ENCODE data around the gene RALB.
"Not testable (repeated sequence)": the region's sequence is repeated elsewhere in the genome, so short reads cannot be mapped to it uniquely, and the experiment has no call there.

RALB gene

DNA sequence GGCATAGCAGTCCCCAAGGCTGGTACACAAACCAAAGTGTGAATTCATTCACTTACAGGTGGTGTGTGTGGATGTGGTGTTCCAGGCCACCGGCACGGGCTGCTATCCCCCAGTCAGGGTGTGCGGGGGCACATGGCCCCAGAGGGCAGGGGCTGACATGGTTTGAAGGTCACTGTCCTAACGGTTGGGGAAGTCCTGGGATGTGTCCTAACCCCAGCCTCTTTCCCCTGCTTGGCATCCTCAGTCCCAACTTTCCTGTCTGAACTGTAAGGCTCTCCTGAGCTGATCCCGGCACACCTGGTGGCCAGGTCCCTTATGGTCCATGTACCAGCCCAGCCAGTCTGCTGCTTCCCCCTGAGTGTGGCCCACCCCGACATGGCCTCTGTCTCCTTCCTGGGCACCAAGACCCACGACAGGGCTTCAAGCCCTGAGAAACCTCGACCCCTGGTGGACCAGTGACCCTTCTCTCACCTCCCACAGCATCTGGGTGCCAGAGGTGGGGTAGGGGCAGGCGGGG is 27.0 kb upstream of the RALB start:
- no peak for DNase-seq

GRCh38 chr2:120226316-120226715 is 26.3 kb upstream of the RALB start:
- DNase-seq: no peak

DNA sequence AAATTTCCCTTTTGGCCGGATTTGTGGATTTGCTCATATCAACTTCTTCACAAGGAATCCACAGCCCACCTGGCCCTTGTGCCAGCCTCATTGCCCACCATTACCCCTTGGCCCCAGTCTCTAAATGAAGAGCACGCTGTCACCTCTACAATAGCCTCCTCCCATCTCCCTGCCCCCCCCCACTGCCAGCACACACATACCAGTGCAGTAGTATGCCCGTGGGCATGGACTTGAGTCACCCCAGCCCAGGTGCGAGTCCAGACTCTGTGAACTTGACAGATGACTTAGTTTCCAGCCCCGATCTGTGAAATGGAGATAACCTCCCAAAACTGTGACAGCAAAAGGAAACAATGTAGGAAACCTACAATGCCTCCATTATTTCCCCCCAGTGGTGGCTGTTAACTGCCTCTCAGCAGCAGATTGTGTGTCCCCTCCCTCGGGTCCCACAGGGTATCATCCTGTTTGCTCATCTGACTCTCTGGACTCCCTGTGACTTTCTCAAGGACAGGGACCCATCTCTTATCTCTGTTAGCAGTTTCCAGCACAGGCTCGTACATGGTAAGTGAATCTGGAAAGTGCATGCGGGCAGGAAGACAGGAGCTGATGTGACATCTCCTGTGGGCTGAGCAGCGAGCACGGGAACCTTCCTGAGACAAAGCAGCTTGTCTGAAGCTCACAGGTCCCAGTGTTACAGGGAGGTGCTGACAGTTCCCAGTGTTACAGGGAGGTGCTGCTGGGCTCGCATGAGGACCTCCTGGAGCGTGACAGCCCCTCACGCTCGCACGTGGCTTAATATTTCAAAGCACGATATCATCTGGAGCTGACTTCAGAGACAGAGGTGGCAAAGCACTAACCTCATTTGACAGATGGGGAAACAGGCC is 25.3 kb upstream of the RALB start:
- no peak for DNase-seq

DNA sequence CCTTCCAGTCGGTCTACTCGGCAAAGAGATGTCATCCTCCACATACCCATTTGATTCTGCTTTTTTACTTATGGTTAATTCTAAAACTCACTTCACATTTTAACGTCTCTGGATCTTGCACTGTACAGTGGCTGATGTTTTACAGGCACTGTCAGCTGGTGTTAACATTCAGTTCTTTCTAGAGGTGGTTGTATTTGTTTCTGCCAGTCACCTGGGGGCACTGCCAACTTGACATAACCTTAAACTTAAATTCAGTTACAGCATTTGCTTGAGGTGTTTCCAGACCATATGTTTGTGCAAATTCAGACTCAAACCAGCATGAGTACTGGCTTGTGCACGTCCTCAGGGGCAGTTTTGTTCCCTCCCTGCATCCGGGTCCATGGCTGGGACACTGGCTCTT is 24.1 kb upstream of the RALB start:
- DNase-seq: no peak

GRCh38 chr2:120229341-120229740 is 23.3 kb upstream of the RALB start:
- DNase-seq: no peak

- no peak for DNase-seq
Observed at GRCh38 chr2:120230515-120231471, 21.9 kb upstream of the RALB start.

GRCh38 chr2:120231564-120231973 is 21.1 kb upstream of the RALB start:
- no peak for DNase-seq

GRCh38 chr2:120231974-120232635 is 20.5 kb upstream of the RALB start:
- no peak for DNase-seq

DNA sequence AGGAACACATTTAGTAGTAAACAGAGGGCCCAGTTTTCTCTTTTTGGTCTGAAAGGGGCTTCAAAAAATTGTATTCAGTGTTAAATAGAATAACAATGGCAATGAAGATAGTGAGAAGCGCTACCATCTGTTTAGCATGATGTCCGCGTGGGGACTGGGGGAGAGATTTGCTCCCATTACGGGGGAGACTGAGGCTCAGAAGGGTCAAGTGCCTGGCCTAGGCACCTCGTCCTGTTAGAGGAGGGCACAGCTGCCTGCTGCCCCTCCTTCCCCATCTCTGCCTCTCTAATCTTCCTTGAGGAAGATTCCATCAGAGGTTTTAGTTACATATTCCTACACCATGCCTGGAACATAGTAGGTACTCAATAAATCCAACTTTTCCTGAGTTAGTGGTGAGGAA is 19.4 kb upstream of the RALB start:
- no peak for DNase-seq

GRCh38 chr2:120235158-120235557 is 17.5 kb upstream of the RALB start:
- not testable (repeated sequence) for DNase-seq

DNA sequence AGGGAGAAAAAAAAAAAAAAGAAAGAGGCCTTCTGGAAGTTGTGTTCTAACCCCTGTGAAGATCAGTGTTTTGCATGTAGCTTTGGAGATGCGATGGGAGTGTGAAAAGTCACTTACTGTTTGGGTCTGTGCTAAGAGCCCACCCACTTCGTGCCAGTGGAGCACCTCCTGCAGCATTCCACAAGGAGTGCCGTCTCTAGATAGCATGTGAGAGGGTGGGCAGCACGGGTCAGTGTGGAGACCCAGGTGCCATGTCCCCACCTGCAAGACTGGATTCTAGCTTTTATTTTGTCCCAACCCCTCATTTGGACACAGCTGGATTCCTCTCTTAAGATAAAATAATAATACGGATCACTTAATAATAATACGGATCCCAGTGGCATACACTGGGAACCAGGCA is 17.0 kb upstream of the RALB start:
- DNase-seq: no peak

DNA sequence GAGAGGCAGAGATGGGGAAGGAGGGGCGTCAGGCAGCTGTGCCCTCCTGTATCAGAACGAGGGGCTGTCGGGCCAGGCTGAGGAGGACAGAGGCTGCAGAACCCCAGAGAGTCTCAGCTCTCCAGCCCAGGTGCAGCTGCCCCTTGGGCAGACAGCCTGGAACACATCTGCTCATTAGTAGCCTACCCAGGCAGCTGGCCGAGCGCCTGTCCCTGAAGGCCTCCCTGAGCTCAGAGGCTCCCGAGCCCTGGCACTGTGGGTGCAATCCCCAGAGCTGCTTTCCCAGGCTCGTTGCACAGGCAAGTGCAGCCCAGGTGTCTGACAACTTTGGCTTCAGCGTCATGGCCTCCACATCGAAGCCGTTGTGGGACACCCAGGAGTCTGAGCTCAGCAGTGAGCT is 16.3 kb upstream of the RALB start:
- no peak for DNase-seq

- no peak for DNase-seq
Observed at GRCh38 chr2:120236791-120237190, 15.9 kb upstream of the RALB start.

DNA sequence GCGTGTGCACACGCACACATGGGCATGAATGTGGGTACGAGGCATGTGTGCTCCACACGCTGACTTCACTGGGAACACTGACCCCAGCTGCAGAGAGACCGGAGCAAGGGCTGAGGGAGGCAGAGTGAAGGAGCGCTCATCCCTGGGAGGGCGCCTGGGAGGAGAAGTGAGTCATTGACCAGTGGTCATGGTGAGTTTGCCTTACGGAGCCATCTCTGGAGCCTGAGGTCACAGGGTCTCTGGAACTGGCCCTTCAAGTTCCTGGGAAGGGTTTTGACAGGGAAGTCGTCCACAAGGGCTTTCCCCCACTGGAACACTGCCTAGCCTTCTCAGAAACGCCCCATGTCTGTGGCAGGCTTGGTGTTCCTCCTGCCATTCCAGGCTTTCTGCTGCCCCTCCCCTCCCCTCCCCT is 15.2 kb upstream of the RALB start:
- no peak for DNase-seq

- DNase-seq: no peak
Observed at GRCh38 chr2:120238728-120239487, 13.7 kb upstream of the RALB start.

- DNase-seq: no peak
Observed at GRCh38 chr2:120239488-120240287, 13.0 kb upstream of the RALB start.

GRCh38 chr2:120240901-120241429 is 11.7 kb upstream of the RALB start:
- no peak for DNase-seq

GRCh38 chr2:120241684-120242083 is 11.0 kb upstream of the RALB start:
- no peak for DNase-seq

DNA sequence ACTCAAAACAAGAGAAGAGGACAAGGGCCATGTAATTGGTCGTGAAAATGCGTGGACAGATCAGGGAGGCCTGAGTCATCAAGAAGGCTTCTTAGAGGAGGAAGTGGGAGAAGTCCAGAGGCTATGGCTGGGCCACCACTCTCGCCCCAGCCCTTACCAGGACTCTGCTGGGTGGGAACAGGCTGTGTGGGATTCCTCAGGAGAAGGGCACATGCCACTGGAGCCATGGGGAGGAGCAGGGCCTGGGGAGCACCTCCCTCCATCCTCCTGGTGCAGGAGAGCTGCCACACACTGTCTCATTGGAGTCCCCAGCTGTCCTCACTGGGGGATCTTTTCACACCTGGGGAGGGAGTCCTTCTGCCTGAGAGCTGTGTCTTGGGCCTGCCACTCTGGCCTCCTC is 9.4 kb upstream of the RALB start:
- DNase-seq: no peak

DNA sequence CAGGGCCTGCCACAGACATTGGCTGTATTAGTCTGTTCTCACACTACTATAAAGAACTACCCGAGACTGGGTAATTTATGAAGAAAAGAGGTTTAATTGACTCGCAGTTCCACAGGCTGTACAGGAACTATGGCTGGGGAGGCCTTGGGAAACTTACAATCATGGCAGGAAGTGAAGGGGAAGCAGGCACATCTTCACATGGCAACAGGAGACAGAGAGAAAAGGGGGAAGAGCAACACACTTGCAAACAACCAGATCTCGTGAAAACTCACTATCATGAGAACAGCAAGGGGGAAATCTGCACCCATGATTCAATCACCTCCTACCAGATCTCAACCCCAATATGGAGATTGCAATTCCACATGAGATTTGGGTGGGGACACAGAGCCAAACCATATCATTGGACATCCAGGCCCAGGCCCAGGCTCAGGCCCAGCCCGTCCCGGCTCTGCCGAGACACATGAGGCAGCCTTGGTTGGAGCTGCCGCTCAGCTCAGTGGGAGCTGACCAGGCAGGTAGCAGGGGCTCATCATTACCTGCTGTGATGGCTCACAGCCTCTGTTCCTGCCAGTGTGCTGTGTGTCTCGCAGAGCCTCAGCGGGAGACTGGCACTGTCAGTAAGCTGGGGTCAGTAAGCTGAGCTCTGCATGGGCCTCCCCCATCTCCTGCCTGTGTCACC is 8.6 kb upstream of the RALB start:
- no peak for DNase-seq
